Pancreas (tissue), 10 donors: ENCODE results near the gene MAP2K5. TPM values are rescaled to one million over a fixed set of nuclear protein-coding genes. Genes with fewer than 3 reads are reported as not detected.
"Not testable (repeated sequence)": the region's sequence is repeated elsewhere in the genome, so short reads cannot be mapped to it uniquely, and the experiment has no call there.

Experiments used
- ATAC-seq, 4 donors: fragments of 200-7000 bp; cut with Tn5 transposase; one replicate each; pipeline versions ENCODE4 v1.8.0 to v1.9.1; 2020; ENCODE audit warnings: mild to moderate bottlenecking in 4 of 4, moderate library complexity in 4 of 4
- DNase-seq, 6 donors: peaks; one replicate each; pipeline ENCODE4 v3.0.0-alpha.2; 2020
- FAIRE-seq: peaks from 2 replicates; lab custom pipeline; 2012; peaks lifted over from hg19 to GRCh38; lab: Jason Lieb, UNC
- H3K27ac ChIP-seq, 4 donors: fragments of 200-600 bp; sonication (generic); 1 replicate in 3 of 4; 2 replicates in 1 of 4; pipeline versions ENCODE4 v1.5.0 to v1.8.0; 2020
- H3K27me3 ChIP-seq, 4 donors: fragments of 200-600 bp; one replicate each; pipeline ENCODE4 v1.8.0; 2021
- H3K36me3 ChIP-seq, 3 donors: fragments of 200-600 bp; sonication (generic) in 1 of 3; one replicate each; pipeline versions ENCODE4 v1.5.0 to v1.8.0; 2020 to 2021
- H3K4me1 ChIP-seq, 3 donors: fragments of 200-600 bp; one replicate each; pipeline ENCODE4 v1.8.0; 2021
- H3K4me3 ChIP-seq, 4 donors: fragments of 200-600 bp; sonication (generic) in 2 of 4; one replicate each; pipeline versions ENCODE4 v1.5.0 to v1.8.0; 2020 to 2021
- H3K9me3 ChIP-seq, 4 donors: fragments of 200-600 bp; one replicate each; pipeline ENCODE4 v1.8.0; 2021
- WGBS, 2 donors: extraction: QIAGEN DNeasy Blood & Tissue Kit; methylation state at CpG; one replicate each; pipeline ENCODE4 v1.1.7; 2013; 5-methylcytosine and 5-hydroxymethylcytosine counted together
- intact Hi-C, 3 donors: fragments of 100-400 bp; cut with DNase I; formaldehyde crosslinking; loops; one replicate each; pipeline versions ENCODE4 v1.11.1 to v1.14.2; 2022
- polyA plus RNA-seq, 2 donors: library from polyadenylated mRNA; stranded (reverse); fragments of 200-250 nt; gene quantifications; one replicate each; pipeline ENCODE4 v1.2.3, GENCODE V29; 2013
- total RNA-seq, 6 donors: library from RNA; stranded (reverse); fragmentation: NEBNext Ultra II Directional in 4 of 6; extraction: Animal tissue kit (Norgen Biotek cat#: 25700) in 4 of 6; gene quantifications; one replicate each; pipeline versions ENCODE4 v1.2.1 to v1.2.4, GENCODE V29; 2021 to 2023
- TF ChIP-seq, protein P1 (sequence below), 4 donors: fragments of 200-600 bp; sonication (generic) in 3 of 4; IDR thresholded peaks; one replicate each; pipeline versions ENCODE4 v1.5.0 to v1.8.0; 2021; ENCODE audit warnings: antibody characterized with exemption in 4 of 4
- donor health status: healthy with polysubstance abuse.
- donor health status: DM: no; HTN: no; CAD: no; lungs with moderate emphysema.
- donor health status: DM: no; HTN: no; CAD: no.
- donor health status: control.
- donor health status: control.
- donor health status: Bipolar disorder and iron deficiency.
- donor health status: DM: yes; HTN: yes; CAD: no.
- donor health status: DM: no; HTN: no; CAD: no.
- donor health status: DM: no; HTN: no; CAD: no.
- donor health status: DM: yes; HTN: yes; CAD: no.

The MAP2K5 gene
- total and polyA plus RNA-seq, 8 donors = 5.5 to 14.8 (median 10.0) TPM

DNA sequence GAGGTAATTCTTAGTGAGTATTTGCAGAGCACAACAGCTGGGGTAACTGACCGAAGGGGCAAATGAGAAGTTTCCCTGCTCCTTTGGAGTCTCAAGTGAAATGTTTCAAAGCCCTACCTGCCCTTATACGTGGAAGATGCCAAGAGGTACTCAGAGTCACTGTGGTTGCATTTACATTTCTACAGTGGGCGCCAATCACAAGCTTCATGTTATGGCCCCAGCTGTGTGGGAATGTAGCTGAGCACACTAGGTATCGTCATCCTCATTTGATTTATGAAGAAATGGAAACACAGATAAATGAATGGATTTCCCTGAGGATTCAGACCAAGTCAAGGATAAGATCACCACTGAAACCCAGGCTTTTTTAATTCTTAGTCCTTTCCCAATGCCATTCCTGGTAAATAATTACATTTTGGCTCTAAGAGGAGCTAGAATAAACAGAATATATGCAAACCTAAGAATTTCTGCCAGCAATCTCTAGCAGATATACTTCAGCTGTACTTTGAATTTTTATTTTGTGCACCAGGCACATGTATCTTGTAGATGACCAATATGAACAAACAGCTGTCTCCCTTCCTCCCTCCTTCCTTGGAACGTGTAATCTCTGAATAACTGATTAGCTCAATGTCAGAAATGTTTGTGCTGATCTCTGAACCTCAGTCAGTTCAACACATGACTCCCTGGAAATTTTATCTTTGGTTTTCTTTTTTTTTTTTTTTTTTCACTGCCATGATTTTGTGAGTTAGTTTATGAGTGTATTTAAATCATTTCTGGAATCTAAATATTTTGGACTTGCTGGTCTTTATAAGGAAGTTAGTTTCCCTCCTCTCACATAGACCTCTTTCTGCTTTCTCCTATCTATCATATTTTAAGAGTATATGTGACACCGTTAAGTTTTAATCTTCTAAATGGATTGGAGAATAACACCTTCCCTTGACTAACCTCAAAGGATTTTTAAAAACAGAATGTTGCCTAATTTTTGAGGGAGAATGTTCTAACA lies 69.2 kb downstream of the MAP2K5 start:
- FAIRE-seq (no peak), DNase-seq (no peak)

GRCh38 chr15:67613211-67613610 lies 70.7 kb downstream of the MAP2K5 start:
- Histone ChIP-seq H3K9me3 (no peaks in the 10 kb centered on the region), H3K27me3 (no peaks in the 10 kb centered on the region)
- WGBS, 2 donors = 44 to 55% methylated on average over 1 of the region's 1 CpG

More for the DNA sequence above, 69.2 kb downstream of the MAP2K5 start:
- TF ChIP-seq, protein P1, sequence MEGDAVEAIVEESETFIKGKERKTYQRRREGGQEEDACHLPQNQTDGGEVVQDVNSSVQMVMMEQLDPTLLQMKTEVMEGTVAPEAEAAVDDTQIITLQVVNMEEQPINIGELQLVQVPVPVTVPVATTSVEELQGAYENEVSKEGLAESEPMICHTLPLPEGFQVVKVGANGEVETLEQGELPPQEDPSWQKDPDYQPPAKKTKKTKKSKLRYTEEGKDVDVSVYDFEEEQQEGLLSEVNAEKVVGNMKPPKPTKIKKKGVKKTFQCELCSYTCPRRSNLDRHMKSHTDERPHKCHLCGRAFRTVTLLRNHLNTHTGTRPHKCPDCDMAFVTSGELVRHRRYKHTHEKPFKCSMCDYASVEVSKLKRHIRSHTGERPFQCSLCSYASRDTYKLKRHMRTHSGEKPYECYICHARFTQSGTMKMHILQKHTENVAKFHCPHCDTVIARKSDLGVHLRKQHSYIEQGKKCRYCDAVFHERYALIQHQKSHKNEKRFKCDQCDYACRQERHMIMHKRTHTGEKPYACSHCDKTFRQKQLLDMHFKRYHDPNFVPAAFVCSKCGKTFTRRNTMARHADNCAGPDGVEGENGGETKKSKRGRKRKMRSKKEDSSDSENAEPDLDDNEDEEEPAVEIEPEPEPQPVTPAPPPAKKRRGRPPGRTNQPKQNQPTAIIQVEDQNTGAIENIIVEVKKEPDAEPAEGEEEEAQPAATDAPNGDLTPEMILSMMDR (IDR thresholded peaks at IDR 0.05) = no peak
- Histone ChIP-seq H3K9me3 (no peaks in the 10 kb centered on the region), H3K27me3 (no peaks in the 10 kb centered on the region), H3K4me3 (no peak overlapping the region), H3K36me3 (no peaks in the 10 kb centered on the region), H3K27ac (peak overlapping the region in 1 of 4 donors; percentile 9), H3K4me1 (peaks cover 8 to 18% (median 9%) of the 10 kb centered on the region in 3 donors)
- peak; percentile 88 to 91 (median 88) for ATAC-seq
- 54 to 55% methylated on average over 6 of the region's 6 CpGs for WGBS, 2 donors
- intact Hi-C loops = no loop called here

GRCh38 chr15:67613708-67614107 lies 71.2 kb downstream of the MAP2K5 start:
- intact Hi-C loops = no loop called here
- H3K4me1 ChIP-seq = peaks cover 8 to 18% (median 9%) of the 10 kb centered on the region in 3 donors
- ATAC-seq (no peak), FAIRE-seq (no peak), DNase-seq (no peak)
- no peak overlapping the region for H3K4me3 ChIP-seq
- TF ChIP-seq, protein P1 (IDR thresholded peaks at IDR 0.05) = no peak
- H3K36me3 ChIP-seq = no peaks in the 10 kb centered on the region
- H3K27ac ChIP-seq = no peak overlapping the region
- H3K27me3 ChIP-seq = no peaks in the 10 kb centered on the region
- 93 to 96% methylated on average over 3 of the region's 3 CpGs for WGBS, 2 donors
- H3K9me3 ChIP-seq = no peaks in the 10 kb centered on the region

More at GRCh38 chr15:67613211-67613610, 70.7 kb downstream of the MAP2K5 start:
- Histone ChIP-seq H3K4me3 (no peak overlapping the region), H3K36me3 (no peaks in the 10 kb centered on the region), H3K4me1 (peaks cover 8 to 18% (median 9%) of the 10 kb centered on the region in 3 donors), H3K27ac (no peak overlapping the region)
- TF ChIP-seq, protein P1 (IDR thresholded peaks at IDR 0.05) = no peak
- ATAC-seq = no peak
- DNase-seq = no peak
- FAIRE-seq = no peak
- intact Hi-C loops = no loop called here

DNA sequence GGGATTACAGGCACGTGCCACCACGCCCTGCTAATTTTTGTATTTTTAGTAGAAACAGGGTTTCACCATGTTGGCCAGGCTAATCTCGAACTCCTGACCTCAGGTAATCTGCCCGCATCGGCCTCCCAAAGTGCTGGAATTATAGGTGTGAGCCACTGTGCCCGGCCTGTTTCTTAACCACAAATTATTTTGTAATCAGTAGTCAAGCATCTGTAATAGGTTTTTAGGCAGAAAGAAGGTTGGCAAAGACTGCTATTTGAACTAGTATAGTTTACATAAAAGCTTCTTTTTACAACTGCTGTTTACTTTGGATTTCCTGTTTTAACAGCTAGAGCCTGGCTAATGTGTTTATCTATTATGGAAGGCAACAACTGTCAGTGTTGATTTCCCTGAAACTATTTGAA lies 72.6 kb downstream of the MAP2K5 start:
- peaks cover 8 to 18% (median 9%) of the 10 kb centered on the region in 3 donors for H3K4me1 ChIP-seq
- FAIRE-seq, H3K27ac ChIP-seq, intact Hi-C loops, H3K9me3 ChIP-seq, H3K36me3 ChIP-seq, H3K4me3 ChIP-seq, H3K27me3 ChIP-seq, DNase-seq: not testable (repeated sequence)
- peak in 3 of 4 donors; percentile 17 to 55 (median 40) for ATAC-seq
- 59 to 70% methylated on average over 6 of the region's 6 CpGs for WGBS, 2 donors

- Histone ChIP-seq H3K4me1 (peaks cover 6 to 9% (median 8%) of the 10 kb centered on the region in 3 donors), H3K36me3 (no peaks in the 10 kb centered on the region), H3K9me3 (no peaks in the 10 kb centered on the region), H3K27me3 (no peaks in the 10 kb centered on the region), H3K4me3 (no peak overlapping the region), H3K27ac (no peak overlapping the region)
- TF ChIP-seq, protein P1 (IDR thresholded peaks at IDR 0.05) = no peak
- DNase-seq (no peak), ATAC-seq (no peak), FAIRE-seq (no peak)
- WGBS, 2 donors = 73 to 84% methylated on average over 4 of the region's 4 CpGs
- intact Hi-C loops = no loop called here
Observed at GRCh38 chr15:67618297-67618696, 75.8 kb downstream of the MAP2K5 start.
